GM23338 (cell line): ENCODE measurements around the gene ENTREP3. TPM values are rescaled to one million over a fixed set of nuclear protein-coding genes. Genes with fewer than 3 reads are reported as not detected.
A peak's percentile ranks its signal among the peaks of the same experiment; 100 is the strongest.

Experiments used
- ATAC-seq: fragments of 200-7000 bp; cut with Tn5 transposase; 3 replicates; pipeline ENCODE4 v1.9.1; 2020
- DNase-seq: peaks from one replicate; pipeline ENCODE4 v3.0.0-alpha.2; 2015; ENCODE audit warnings: low spot score
- H2AFZ ChIP-seq: fragments of 200-600 bp; sonication (generic); 2 replicates; pipeline ENCODE4 v1.8.0; 2016; ENCODE audit warnings: antibody characterized with exemption, mild to moderate bottlenecking, moderate library complexity
- H3F3A ChIP-seq: fragments of 200-600 bp; sonication (generic); replicated peaks from 2 replicates; pipeline ENCODE4 v1.8.0; 2017; ENCODE audit warnings: antibody characterized with exemption, mixed run types, low read depth
- H3K27ac ChIP-seq: fragments of 200-600 bp; sonication (generic); 2 replicates; pipeline ENCODE4 v1.6.1; 2016; ENCODE audit warnings: low read depth
- H3K27me3 ChIP-seq: fragments of 200-600 bp; sonication (generic); 2 replicates; pipeline ENCODE4 v1.8.0; 2016; ENCODE audit warnings: mild to moderate bottlenecking, mixed run types, moderate library complexity; ENCODE audit not compliant: insufficient read depth
- H3K36me3 ChIP-seq: fragments of 200-600 bp; sonication (generic); 2 replicates; pipeline ENCODE4 v1.8.0; 2016; ENCODE audit warnings: mild to moderate bottlenecking; ENCODE audit not compliant: insufficient read depth
- H3K4me1 ChIP-seq: fragments of 200-600 bp; sonication (generic); 2 replicates; pipeline ENCODE4 v1.8.0; 2016; ENCODE audit warnings: mild to moderate bottlenecking, moderate library complexity; ENCODE audit not compliant: insufficient read depth
- H3K4me2 ChIP-seq: fragments of 200-600 bp; sonication (generic); 2 replicates; pipeline ENCODE4 v1.7.1; 2017; ENCODE audit warnings: mixed run types
- H3K4me3 ChIP-seq: fragments of 200-600 bp; sonication (generic); 2 replicates; pipeline ENCODE4 v1.6.1; 2016; ENCODE audit warnings: mixed run types
- H3K79me2 ChIP-seq: fragments of 200-600 bp; sonication (generic); replicated peaks from 2 replicates; pipeline ENCODE4 v1.8.0; 2017; ENCODE audit warnings: mild to moderate bottlenecking; ENCODE audit not compliant: insufficient read depth
- H3K9me2 ChIP-seq: fragments of 200-600 bp; sonication (generic); 2 replicates; pipeline ENCODE4 v1.8.0; 2017; ENCODE audit not compliant: insufficient read depth
- H4K20me1 ChIP-seq: fragments of 200-600 bp; sonication (generic); replicated peaks from 2 replicates; pipeline ENCODE4 v1.8.0; 2017; ENCODE audit warnings: mild to moderate bottlenecking; ENCODE audit not compliant: insufficient read depth
- H3K27ac Mint-ChIP-seq: 2 replicates; pipeline ENCODE4 v1.8.0; 2020; ENCODE audit warnings: inconsistent platforms, mild to moderate bottlenecking, moderate library complexity, mixed read lengths
- H3K27me3 Mint-ChIP-seq: 3 replicates; pipeline ENCODE4 v1.8.0; 2022; ENCODE audit warnings: low read depth, mild to moderate bottlenecking, moderate library complexity, mixed read lengths, inconsistent platforms; ENCODE audit not compliant: insufficient read depth, poor library complexity
- H3K36me3 Mint-ChIP-seq: 3 replicates; pipeline ENCODE4 v1.8.0; 2021; ENCODE audit warnings: low read depth, mild to moderate bottlenecking, inconsistent platforms, moderate library complexity, mixed read lengths
- H3K4me1 Mint-ChIP-seq: 3 replicates; pipeline ENCODE4 v1.8.0; 2020; ENCODE audit warnings: mild to moderate bottlenecking, inconsistent platforms, mixed read lengths
- H3K4me3 Mint-ChIP-seq: 3 replicates; pipeline ENCODE4 v1.8.0; 2021; ENCODE audit warnings: moderate library complexity, mild to moderate bottlenecking, inconsistent platforms, mixed read lengths
- H3K9me3 Mint-ChIP-seq: 3 replicates; pipeline ENCODE4 v1.8.0; 2020; ENCODE audit warnings: moderate library complexity, mild to moderate bottlenecking, inconsistent platforms, mixed read lengths
- EZH2phosphoT487 ChIP-seq: fragments of 200-600 bp; sonication (generic); IDR thresholded peaks from one replicate; pipeline ENCODE4 v1.8.1; 2018; ENCODE audit warnings: antibody characterized with exemption; ENCODE audit not compliant: unreplicated experiment
- JUNB ChIP-seq: IDR thresholded peaks from one replicate; pipeline ENCODE4 v1.6.1; 2016; ENCODE audit warnings: antibody characterized with exemption; ENCODE audit not compliant: unreplicated experiment
- POLR2AphosphoS5 ChIP-seq: IDR thresholded peaks from 2 replicates; pipeline ENCODE4 v1.6.1; 2016; ENCODE audit warnings: antibody characterized with exemption, low read depth
- REST ChIP-seq: IDR thresholded peaks from one replicate; pipeline ENCODE4 v1.6.1; 2018; ENCODE audit warnings: antibody characterized with exemption; ENCODE audit not compliant: unreplicated experiment
- ZNF114 ChIP-seq: fragments of 250-450 bp; sonication (Bioruptor Pico); IDR thresholded peaks from 2 replicates; pipeline ENCODE4 v1.5.0; 2020; ENCODE audit warnings: mild to moderate bottlenecking, moderate library complexity
- polyA plus RNA-seq: library from polyadenylated mRNA; unstranded; fragments of >200 nt; fragmentation: Nextera tagmentation; extraction: Ambion mirVana; gene quantifications from 2 replicates; pipeline ENCODE4 v1.2.1, GENCODE V29; 2016
- total RNA-seq: library from RNA; depleted of rRNA; stranded (reverse); fragments of >200 nt; shearing (Covaris generic); gene quantifications from 2 replicates; pipeline ENCODE4 v1.2.3, GENCODE V29; 2014
- TF ChIP-seq, protein P1 (sequence below), 2 experiments: fragments of 200-600 bp in 1 of 2; sonication (generic) in 1 of 2; conservative IDR thresholded peaks; 2 replicates each; pipeline versions ENCODE4 v1.5.1 to v1.6.1; 2016 to 2017; ENCODE audit warnings: antibody characterized with exemption in 2 of 2, low read depth in 2 of 2, mild to moderate bottlenecking in 2 of 2, moderate library complexity in 1 of 2

Gene ENTREP3
- total and polyA plus RNA-seq, 2 experiments from 2014 or later, result 18.6 to 46.3 TPM

GRCh38 chr1:155251566-155251965 lies 3.7 kb downstream of the ENTREP3 start (continued):
- TF ChIP-seq REST, result no peak
- TF ChIP-seq, protein P1, sequence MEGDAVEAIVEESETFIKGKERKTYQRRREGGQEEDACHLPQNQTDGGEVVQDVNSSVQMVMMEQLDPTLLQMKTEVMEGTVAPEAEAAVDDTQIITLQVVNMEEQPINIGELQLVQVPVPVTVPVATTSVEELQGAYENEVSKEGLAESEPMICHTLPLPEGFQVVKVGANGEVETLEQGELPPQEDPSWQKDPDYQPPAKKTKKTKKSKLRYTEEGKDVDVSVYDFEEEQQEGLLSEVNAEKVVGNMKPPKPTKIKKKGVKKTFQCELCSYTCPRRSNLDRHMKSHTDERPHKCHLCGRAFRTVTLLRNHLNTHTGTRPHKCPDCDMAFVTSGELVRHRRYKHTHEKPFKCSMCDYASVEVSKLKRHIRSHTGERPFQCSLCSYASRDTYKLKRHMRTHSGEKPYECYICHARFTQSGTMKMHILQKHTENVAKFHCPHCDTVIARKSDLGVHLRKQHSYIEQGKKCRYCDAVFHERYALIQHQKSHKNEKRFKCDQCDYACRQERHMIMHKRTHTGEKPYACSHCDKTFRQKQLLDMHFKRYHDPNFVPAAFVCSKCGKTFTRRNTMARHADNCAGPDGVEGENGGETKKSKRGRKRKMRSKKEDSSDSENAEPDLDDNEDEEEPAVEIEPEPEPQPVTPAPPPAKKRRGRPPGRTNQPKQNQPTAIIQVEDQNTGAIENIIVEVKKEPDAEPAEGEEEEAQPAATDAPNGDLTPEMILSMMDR (conservative IDR thresholded peaks at IDR 0.05; ENCODE audit: low read depth in 2 of 2), result no peak
- no peak for TF ChIP-seq ZNF114
- TF ChIP-seq EZH2phosphoT487, result no peak
- no peak for TF ChIP-seq POLR2AphosphoS5

DNA sequence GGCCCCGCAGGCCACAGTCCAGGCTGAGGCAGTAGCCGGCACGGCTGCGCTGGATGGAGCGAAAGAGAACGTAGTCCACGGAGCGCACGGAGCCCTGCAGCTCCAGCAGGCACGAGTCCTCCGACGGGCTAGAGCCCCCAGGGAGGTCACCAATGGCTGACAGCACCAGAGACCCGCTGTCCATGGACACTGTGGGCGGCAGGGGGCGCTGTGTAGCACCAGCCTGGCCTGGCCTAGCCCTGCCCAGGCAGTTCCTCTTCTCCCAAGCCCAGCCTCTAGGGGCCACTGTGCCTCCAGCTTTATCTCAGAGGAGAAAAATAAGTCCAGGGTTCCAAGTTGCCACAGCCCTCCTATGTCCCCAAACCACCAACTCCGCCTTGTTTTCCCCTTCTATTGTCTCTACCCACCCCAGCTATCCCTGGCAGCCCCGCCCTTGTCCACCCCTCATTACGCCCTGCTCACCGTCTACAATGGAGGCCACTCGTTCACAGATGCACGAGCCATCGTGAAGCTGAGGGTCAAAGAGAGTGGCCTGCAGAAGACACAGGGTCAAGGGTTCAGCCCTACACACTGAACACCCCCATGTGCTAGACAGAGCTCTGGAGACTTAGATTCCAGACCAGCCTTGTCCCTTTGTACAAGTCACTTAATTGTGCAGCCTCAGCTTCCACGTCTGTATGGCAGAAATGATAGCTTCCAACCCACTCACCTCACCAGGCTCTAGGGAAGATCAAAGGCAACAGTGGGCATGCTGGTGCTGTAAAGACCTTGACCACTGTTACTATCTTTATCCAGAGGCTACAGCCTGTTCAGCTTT lies 4.4 kb downstream of the ENTREP3 start:
- Mint-ChIP-seq H3K4me3 (peak overlapping the region; percentile 65), H3K9me3 (no peaks in the 10 kb centered on the region), H3K4me1 (peaks cover 26% of the 10 kb centered on the region), H3K27me3 (peaks cover 18% of the 10 kb centered on the region), H3K27ac (no peak overlapping the region), H3K36me3 (peaks cover 23% of the 10 kb centered on the region; the same call in 2 of the 3 replicates)
- Histone ChIP-seq H3K4me1 (peaks cover 14% of the 10 kb centered on the region; the same call in 1 of the 2 replicates), H3F3A (peaks cover 12% of the 10 kb centered on the region; the same call in 1 of the 2 replicates), H3K27ac (no peak overlapping the region), H3K4me2 (peak overlapping the region; percentile 91), H3K9me2 (no peaks in the 10 kb centered on the region), H3K4me3 (peak overlapping the region; percentile 70), H4K20me1 (no peaks in the 10 kb centered on the region), H2AFZ (0 out of 2 replicates have a peak overlapping the region, but pooled peaks have one; percentile 89), H3K27me3 (peaks cover 11% of the 10 kb centered on the region), H3K79me2 (no peaks in the 10 kb centered on the region; the same call in 1 of the 2 replicates), H3K36me3 (no peaks in the 10 kb centered on the region)
- peak; percentile 97 for DNase-seq
- ATAC-seq, result peak; percentile 87
- no peak for TF ChIP-seq JUNB
- TF ChIP-seq, protein P1 (conservative IDR thresholded peaks at IDR 0.05; ENCODE audit: low read depth in 2 of 2), result peak; percentile 98 to 100
- TF ChIP-seq ZNF114, result no peak
- no peak for TF ChIP-seq REST
